ENCODE measurements around the gene G6PD.
"Not testable (repeated sequence)": the region's sequence is repeated elsewhere in the genome, so short reads cannot be mapped to it uniquely, and the experiment has no call there.

The G6PD gene

GRCh38 chrX:154546354-154547244 is at the start of gene G6PD:
Gene G6PD (minus strand): TSS chrX:154546846. CDS start chrX:154546155, 691 bp downstream.
- ATAC-seq, result peak; percentile 42 to 50

- no peak for ATAC-seq
Measured at GRCh38 chrX:154595559-154596249, 49.1 kb upstream of the G6PD start.

- no peak for ATAC-seq
Measured at GRCh38 chrX:154594491-154594890, 47.8 kb upstream of the G6PD start.

DNA sequence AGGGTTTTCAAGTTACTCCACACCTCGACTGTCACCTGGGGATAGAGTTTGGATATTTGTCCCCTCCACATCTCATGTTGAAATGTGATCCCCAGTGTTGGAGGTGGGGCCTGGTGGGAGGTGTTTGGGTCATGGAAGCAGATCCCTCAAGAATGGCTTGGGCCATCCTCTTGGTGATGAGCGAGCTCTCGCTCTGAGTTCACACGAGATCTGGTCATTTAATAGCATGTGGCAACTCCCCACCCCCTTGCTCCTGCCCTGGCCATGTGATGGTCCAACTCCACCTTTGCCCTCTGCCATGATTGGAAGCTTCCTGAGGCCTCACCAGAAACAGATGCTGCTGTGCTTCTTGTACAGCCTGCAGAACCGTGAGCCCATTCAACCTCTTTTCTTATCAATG is 46.6 kb upstream of the G6PD start:
- no peak for ATAC-seq

GRCh38 chrX:154592505-154592904 is 45.9 kb upstream of the G6PD start:
- no peak for ATAC-seq

GRCh38 chrX:154590415-154590814 is 43.8 kb upstream of the G6PD start:
- not testable (repeated sequence) for ATAC-seq

- not testable (repeated sequence) for ATAC-seq
Measured at GRCh38 chrX:154584585-154585183, 38.0 kb upstream of the G6PD start, which contains the start of gene CTAG1A. Gene CTAG1A (plus strand): TSS chrX:154585133. CDS start chrX:154585207, 74 bp downstream.

DNA sequence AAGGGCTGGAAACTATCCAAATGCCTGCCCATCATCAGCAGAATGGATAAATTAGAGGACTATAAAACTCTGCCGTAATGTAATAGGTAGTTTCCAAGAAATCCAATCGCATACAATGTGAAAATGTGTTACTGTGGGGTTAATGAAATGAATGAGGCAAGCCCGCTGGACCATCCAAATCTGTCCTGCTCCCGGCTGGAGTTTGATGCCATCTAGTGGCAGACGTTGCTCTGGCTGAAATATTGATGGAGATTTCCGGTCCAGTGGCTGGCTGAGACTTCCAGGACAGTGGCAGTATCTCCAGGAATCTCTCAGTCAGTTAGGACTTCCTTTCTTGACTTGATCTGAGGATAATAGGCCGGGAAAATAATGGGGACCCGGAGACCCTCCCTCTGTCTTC is 36.3 kb upstream of the G6PD start:
- ATAC-seq, result not testable (repeated sequence)

GRCh38 chrX:154575076-154575475 is 28.4 kb upstream of the G6PD start:
- peak in 1 of 2 donors; percentile 33 for ATAC-seq

GRCh38 chrX:154573061-154573460 is 26.4 kb upstream of the G6PD start:
- ATAC-seq, result not testable (repeated sequence)

- ATAC-seq, result not testable (repeated sequence)
Measured at GRCh38 chrX:154570361-154570760, 23.7 kb upstream of the G6PD start.

- not testable (repeated sequence) for ATAC-seq
Measured at GRCh38 chrX:154562295-154562694, 15.6 kb upstream of the G6PD start.

GRCh38 chrX:154560326-154560725 is 13.7 kb upstream of the G6PD start:
- ATAC-seq, result not testable (repeated sequence)

- ATAC-seq, result not testable (repeated sequence)
Measured at GRCh38 chrX:154558896-154559295, 12.2 kb upstream of the G6PD start.

DNA sequence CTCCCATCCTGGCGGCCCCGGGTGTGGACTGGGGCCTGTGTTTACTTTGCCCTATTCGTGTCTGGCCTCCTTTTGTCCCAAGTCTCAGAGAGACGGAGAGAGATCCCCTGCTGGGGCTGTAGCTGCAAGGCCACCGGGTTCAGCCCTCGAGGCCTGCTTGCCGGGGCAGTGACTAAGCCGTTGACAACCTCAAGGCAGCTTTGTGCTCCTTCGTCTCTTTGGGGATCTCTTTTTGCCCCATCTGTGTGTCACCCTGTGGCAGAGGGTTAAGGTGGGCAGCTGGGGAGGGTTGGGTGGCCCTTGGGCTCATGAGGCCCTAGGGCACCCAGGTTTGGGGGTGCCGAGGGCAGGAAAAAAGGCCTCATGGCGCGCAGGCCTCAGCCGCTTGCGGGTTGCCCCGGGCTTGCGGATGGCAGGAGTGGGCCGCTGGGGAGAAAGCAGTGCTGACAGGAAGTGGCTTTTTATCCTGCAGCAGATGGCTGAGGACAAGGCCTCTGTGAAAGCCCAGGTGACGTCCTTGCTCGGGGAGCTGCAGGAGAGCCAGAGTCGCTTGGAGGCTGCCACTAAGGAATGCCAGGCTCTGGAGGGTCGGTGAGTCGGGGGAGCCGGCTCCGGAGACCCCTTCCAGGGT is 11.5 kb upstream of the G6PD start:
- ATAC-seq, result peak; percentile 53 to 66

GRCh38 chrX:154552112-154552806 is 5.6 kb upstream of the G6PD start:
- ATAC-seq, result not testable (repeated sequence)

- ATAC-seq, result no peak
Measured at GRCh38 chrX:154549766-154550165, 3.1 kb upstream of the G6PD start.

DNA sequence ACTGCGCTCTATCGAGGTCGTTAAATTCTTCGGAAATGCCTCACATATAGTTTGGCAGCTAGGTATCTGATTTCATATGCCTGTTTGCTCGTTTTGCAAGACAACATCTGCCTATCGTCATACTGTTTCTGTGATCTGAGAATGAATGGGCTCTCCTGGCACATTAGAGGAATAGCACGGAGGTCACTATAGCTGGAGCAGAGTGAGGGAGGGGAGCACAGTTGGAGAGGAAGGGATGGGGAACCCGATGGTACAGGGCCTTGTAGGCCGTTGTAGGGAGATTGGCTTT is 1.3 kb upstream of the G6PD start:
- ATAC-seq, result no peak

GRCh38 chrX:154547245-154548027 is 790 bp upstream of the G6PD start, which contains the start of gene IKBKG:
Gene IKBKG (plus strand): TSS chrX:154547620. CDS start chrX:154552003, 4,383 bp downstream.
- peak; percentile 77 to 81 for ATAC-seq

GRCh38 chrX:154545673-154546274 is 872 bp downstream of the G6PD start:
- no peak for ATAC-seq

Data from activated CD4-positive, CD25-positive, alpha-beta regulatory T cell treated with anti-CD3 and anti-CD28 coated beads, Interleukin-2, amount 50 U/mL, for 24 hours (primary cell).